Subcutaneous adipose tissue (tissue), 4 donors: Measurements from ENCODE around the gene THBS1. TPM values are rescaled to one million over a fixed set of nuclear protein-coding genes. Genes with fewer than 3 reads are reported as not detected.

Source experiments
- total RNA-seq, 4 donors: library from RNA; depleted of rRNA; stranded (reverse); fragments of >200 nt; gene quantifications; one replicate each; pipeline ENCODE4 v1.1.0, GENCODE V29; 2016
- TF ChIP-seq, protein P1 (sequence below): fragments of 450-650 bp; IDR thresholded peaks from one replicate; pipeline ENCODE4 v1.5.1; 2016; ENCODE audit warnings: low read depth, mild to moderate bottlenecking, control low read depth, antibody characterized with exemption, moderate library complexity

Gene THBS1
- total RNA-seq, 4 donors from 2014 or later, result 95.5 to 1,261 (median 601) TPM

DNA sequence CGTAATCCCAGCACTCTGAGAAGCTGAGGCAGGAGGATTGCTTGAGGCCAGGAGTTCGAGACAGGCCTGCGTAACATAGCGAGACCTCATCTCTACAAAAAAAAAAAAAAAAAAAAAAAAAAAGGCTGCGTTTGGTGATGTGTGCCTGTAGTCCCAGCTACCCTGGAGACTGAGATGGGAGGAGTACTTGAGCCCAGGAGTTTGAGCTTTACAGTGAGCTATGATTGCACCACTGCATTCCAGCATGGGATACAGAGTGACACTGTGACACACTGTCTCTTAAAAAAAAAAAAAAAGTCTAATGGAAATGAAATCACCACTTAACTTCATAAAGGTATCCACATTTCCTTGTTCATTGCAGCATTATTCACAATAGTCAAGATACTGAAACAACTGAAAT lies 65.5 kb downstream of the THBS1 start:
- TF ChIP-seq, protein P1, sequence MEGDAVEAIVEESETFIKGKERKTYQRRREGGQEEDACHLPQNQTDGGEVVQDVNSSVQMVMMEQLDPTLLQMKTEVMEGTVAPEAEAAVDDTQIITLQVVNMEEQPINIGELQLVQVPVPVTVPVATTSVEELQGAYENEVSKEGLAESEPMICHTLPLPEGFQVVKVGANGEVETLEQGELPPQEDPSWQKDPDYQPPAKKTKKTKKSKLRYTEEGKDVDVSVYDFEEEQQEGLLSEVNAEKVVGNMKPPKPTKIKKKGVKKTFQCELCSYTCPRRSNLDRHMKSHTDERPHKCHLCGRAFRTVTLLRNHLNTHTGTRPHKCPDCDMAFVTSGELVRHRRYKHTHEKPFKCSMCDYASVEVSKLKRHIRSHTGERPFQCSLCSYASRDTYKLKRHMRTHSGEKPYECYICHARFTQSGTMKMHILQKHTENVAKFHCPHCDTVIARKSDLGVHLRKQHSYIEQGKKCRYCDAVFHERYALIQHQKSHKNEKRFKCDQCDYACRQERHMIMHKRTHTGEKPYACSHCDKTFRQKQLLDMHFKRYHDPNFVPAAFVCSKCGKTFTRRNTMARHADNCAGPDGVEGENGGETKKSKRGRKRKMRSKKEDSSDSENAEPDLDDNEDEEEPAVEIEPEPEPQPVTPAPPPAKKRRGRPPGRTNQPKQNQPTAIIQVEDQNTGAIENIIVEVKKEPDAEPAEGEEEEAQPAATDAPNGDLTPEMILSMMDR, result no peak

Other genes with a start within 250 kb of the THBS1 start
- gene FSIP1, start 201.8 kb downstream of the THBS1 start, total RNA-seq, result 1 to 10 TPM in 1 of 4 donors, under 1 TPM in 2, not detected in 1; 0.16 to 1.0 (median 0.44) TPM